Right lobe of liver (tissue), 4 donors: ENCODE results near the gene GNMT.
"Not testable (repeated sequence)": the region's sequence is repeated elsewhere in the genome, so short reads cannot be mapped to it uniquely, and the experiment has no call there.

Experiments used
- POLR2A ChIP-seq: fragments of 450-650 bp; IDR thresholded peaks from one replicate; pipeline ENCODE4 v1.6.1; 2017; ENCODE audit warnings: antibody characterized with exemption, mild to moderate bottlenecking
- TF ChIP-seq, protein P1 (sequence below), 4 donors: fragments of 200-600 bp in 3 of 4; fragments of 450-650 bp in 1 of 4; IDR thresholded peaks; one replicate each; pipeline versions ENCODE4 v1.5.1 to v1.8.0; 2016 to 2022; ENCODE audit warnings: antibody characterized with exemption in 4 of 4, mild to moderate bottlenecking in 2 of 4
- donor health status: DM: no; HTN: no; CAD: no.
- donor health status: DM: no; HTN: no; CAD: no.
- donor health status: DM: no; HTN: yes; CAD: no.

DNA sequence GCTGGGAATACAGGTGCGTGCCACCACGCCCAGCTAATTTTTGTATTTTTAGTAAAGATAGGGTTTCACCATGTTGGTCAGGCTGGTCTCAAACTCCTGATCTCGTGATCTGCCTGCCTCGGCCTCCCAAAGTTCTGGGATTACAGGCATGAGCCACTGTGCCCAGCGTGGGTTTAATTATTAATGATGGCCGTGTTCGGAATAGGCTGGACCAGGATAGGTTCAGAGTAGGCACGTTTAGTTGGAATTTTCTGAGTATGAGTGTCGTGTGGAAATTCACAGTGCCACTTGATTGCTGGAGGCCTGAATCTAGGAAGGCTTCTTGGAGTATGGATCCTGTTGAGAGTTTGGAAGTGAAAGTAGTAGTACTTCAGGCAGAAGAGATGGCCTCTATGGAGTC, 37.7 kb downstream of the GNMT start:
- TF ChIP-seq, protein P1, sequence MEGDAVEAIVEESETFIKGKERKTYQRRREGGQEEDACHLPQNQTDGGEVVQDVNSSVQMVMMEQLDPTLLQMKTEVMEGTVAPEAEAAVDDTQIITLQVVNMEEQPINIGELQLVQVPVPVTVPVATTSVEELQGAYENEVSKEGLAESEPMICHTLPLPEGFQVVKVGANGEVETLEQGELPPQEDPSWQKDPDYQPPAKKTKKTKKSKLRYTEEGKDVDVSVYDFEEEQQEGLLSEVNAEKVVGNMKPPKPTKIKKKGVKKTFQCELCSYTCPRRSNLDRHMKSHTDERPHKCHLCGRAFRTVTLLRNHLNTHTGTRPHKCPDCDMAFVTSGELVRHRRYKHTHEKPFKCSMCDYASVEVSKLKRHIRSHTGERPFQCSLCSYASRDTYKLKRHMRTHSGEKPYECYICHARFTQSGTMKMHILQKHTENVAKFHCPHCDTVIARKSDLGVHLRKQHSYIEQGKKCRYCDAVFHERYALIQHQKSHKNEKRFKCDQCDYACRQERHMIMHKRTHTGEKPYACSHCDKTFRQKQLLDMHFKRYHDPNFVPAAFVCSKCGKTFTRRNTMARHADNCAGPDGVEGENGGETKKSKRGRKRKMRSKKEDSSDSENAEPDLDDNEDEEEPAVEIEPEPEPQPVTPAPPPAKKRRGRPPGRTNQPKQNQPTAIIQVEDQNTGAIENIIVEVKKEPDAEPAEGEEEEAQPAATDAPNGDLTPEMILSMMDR (IDR thresholded peaks at IDR 0.05), result not testable (repeated sequence)
- TF ChIP-seq POLR2A, result not testable (repeated sequence)
